PC-9 (cell line): ENCODE measurements around the gene STRIT1. TPM values are rescaled to one million over a fixed set of nuclear protein-coding genes. Genes with fewer than 3 reads are reported as not detected.
"Not testable (repeated sequence)": the region's sequence is repeated elsewhere in the genome, so short reads cannot be mapped to it uniquely, and the experiment has no call there.

Experiments
- BruUV-seq: library from RNA; stranded (reverse); fragments of 400-500 nt; replicated peaks from 2 replicates; lab custom pipeline; 2021; lab: Mats Ljungman, UMichigan
- CTCF ChIA-PET: fragments of 300-600 bp; sonication (Branson Sonifier 250); formaldehyde crosslinking; loops from one replicate; lab custom pipeline; 2022; ENCODE audit warnings: antibody characterized with exemption; lab: Charles Lee
- POLR2A ChIA-PET: fragments of 300-600 bp; sonication (Branson Sonifier 250); formaldehyde crosslinking; loops from one replicate; lab custom pipeline; 2022; ENCODE audit warnings: antibody characterized with exemption; ENCODE audit not compliant: unreplicated experiment; lab: Charles Lee
- DNase-seq, 2 experiments: peaks; one replicate each; pipeline versions ENCODE4 v3.0.0 to v3.0.0-alpha.2; 2015 to 2022; ENCODE audit warnings: mixed read lengths in 1 of 2
- H2AFZ ChIP-seq: fragments of 200-600 bp; sonication (generic); 2 replicates; pipeline ENCODE4 v1.8.1; 2017; ENCODE audit warnings: antibody characterized with exemption
- H3F3A ChIP-seq: fragments of 200-600 bp; sonication (generic); 2 replicates; pipeline ENCODE4 v1.8.1; 2017; ENCODE audit warnings: antibody characterized with exemption, mild to moderate bottlenecking, low read depth; ENCODE audit not compliant: insufficient read depth
- H3K27ac ChIP-seq: fragments of 200-600 bp; sonication (generic); 2 replicates; pipeline ENCODE4 v1.6.1; 2016; ENCODE audit warnings: mixed run types
- H3K27me3 ChIP-seq: fragments of 200-600 bp; sonication (generic); 2 replicates; pipeline ENCODE4 v1.6.1; 2016; ENCODE audit warnings: low read depth, mixed run types; ENCODE audit not compliant: insufficient read depth
- H3K36me3 ChIP-seq: fragments of 200-600 bp; sonication (generic); 2 replicates; pipeline ENCODE4 v1.6.1; 2016; ENCODE audit warnings: low read depth, mixed run types
- H3K4me1 ChIP-seq: fragments of 200-600 bp; sonication (generic); replicated peaks from 2 replicates; pipeline ENCODE4 v1.6.1; 2016; ENCODE audit warnings: mixed run types; ENCODE audit not compliant: insufficient read depth
- H3K4me2 ChIP-seq: fragments of 200-600 bp; sonication (generic); 2 replicates; pipeline ENCODE4 v1.6.1; 2017; ENCODE audit warnings: mixed run types
- H3K4me3 ChIP-seq: fragments of 200-600 bp; sonication (generic); 2 replicates; pipeline ENCODE4 v1.6.1; 2016; ENCODE audit warnings: mixed run types
- H3K79me2 ChIP-seq: fragments of 200-600 bp; sonication (generic); 2 replicates; pipeline ENCODE4 v1.6.1; 2017; ENCODE audit warnings: low read depth, mixed run types
- H3K9me2 ChIP-seq: fragments of 200-600 bp; sonication (generic); 2 replicates; pipeline ENCODE4 v1.8.1; 2017; ENCODE audit warnings: mild to moderate bottlenecking; ENCODE audit not compliant: insufficient read depth
- H3K9me3 ChIP-seq: fragments of 200-600 bp; sonication (generic); 2 replicates; pipeline ENCODE4 v1.8.1; 2016; ENCODE audit warnings: low read depth; ENCODE audit not compliant: insufficient read depth
- H4K20me1 ChIP-seq: fragments of 200-600 bp; sonication (generic); 2 replicates; pipeline ENCODE4 v1.8.1; 2017; ENCODE audit not compliant: insufficient read depth
- EZH2 ChIP-seq: fragments of 200-600 bp; sonication (generic); IDR thresholded peaks from 2 replicates; pipeline ENCODE4 v1.8.0; 2017; ENCODE audit warnings: antibody characterized with exemption, low read depth
- intact Hi-C: fragments of 100-400 bp; cut with micrococcal nuclease; formaldehyde crosslinking; loops from one replicate; pipeline ENCODE4 v1.10.0; 2022; ENCODE audit not compliant: unreplicated experiment
- total RNA-seq: library from RNA; stranded (reverse); gene quantifications from 2 replicates; pipeline ENCODE4 v1.2.3, GENCODE V29; 2021
- TF ChIP-seq, protein P1 (sequence below): fragments of 200-600 bp; sonication (generic); conservative IDR thresholded peaks from 2 replicates; pipeline ENCODE4 v1.6.1; 2017; ENCODE audit warnings: mixed run types, antibody characterized with exemption, mild to moderate bottlenecking, moderate library complexity

Gene STRIT1
- total RNA-seq, 1 experiment from 2014 or later = not detected

DNA sequence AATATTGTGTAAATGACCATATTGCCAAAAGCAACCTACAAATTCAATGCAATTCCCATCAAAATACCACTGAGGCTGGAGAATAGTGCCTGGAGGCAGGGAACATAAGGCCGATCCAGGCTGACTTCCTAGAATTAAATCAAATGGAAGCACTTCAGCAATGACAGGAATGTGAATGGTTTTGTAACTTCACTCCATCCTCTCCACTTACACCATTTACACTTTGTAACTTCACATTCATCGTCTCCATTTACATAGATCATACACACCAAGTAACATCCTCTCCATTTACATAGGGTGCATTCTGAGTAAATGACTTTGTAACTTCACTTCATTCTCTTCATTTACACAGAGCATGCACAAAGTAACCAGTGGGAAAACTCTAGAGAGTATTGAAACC, 11.6 kb downstream of the STRIT1 start:
- Histone ChIP-seq H3K27me3 (no peaks in the 10 kb centered on the region), H2AFZ (no peak overlapping the region), H3K36me3 (no peaks in the 10 kb centered on the region), H3K9me3 (0 out of 2 replicates have a peak, but pooled peaks cover 2% of the 10 kb centered on the region), H3F3A (no peaks in the 10 kb centered on the region), H3K4me1 (peaks cover 20% of the 10 kb centered on the region), H3K79me2 (no peaks in the 10 kb centered on the region), H3K4me2 (no peak overlapping the region), H4K20me1 (no peaks in the 10 kb centered on the region), H3K27ac (no peak overlapping the region), H3K4me3 (no peak overlapping the region), H3K9me2 (no peaks in the 10 kb centered on the region)
- intact Hi-C loops = no loop called here
- BruUV-seq = no TSS peak
- CTCF ChIA-PET = no interaction called here
- no peak for TF ChIP-seq EZH2
- TF ChIP-seq, protein P1, sequence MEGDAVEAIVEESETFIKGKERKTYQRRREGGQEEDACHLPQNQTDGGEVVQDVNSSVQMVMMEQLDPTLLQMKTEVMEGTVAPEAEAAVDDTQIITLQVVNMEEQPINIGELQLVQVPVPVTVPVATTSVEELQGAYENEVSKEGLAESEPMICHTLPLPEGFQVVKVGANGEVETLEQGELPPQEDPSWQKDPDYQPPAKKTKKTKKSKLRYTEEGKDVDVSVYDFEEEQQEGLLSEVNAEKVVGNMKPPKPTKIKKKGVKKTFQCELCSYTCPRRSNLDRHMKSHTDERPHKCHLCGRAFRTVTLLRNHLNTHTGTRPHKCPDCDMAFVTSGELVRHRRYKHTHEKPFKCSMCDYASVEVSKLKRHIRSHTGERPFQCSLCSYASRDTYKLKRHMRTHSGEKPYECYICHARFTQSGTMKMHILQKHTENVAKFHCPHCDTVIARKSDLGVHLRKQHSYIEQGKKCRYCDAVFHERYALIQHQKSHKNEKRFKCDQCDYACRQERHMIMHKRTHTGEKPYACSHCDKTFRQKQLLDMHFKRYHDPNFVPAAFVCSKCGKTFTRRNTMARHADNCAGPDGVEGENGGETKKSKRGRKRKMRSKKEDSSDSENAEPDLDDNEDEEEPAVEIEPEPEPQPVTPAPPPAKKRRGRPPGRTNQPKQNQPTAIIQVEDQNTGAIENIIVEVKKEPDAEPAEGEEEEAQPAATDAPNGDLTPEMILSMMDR = no peak
- POLR2A ChIA-PET = no interaction called here
- no peak for DNase-seq

DNA sequence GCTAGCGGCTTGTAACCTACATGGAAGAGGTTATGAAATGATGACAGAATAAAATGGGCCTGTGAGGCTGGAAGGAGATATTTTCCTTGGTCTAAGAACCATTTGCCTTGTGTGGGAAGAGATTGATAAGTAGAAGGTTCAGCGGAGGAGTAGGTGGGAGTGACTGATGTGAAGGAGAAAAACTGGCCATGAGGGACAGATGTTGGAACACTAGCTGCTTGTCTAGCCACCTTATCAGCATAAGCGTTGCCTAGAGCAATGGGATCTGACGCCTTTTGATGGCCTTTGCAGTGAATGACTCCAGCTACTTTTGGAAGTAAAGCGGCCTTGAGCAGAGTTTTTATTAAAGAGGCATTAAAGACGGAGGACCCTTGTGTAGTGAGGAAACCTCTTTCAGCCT, 17.4 kb downstream of the STRIT1 start:
- intact Hi-C loops, H3K27me3 ChIP-seq, H3K9me2 ChIP-seq, CTCF ChIA-PET, H3K27ac ChIP-seq, H2AFZ ChIP-seq, H3K36me3 ChIP-seq, H3K9me3 ChIP-seq, H3K79me2 ChIP-seq, H3K4me2 ChIP-seq, H3K4me3 ChIP-seq, H3F3A ChIP-seq, H4K20me1 ChIP-seq, DNase-seq, POLR2A ChIA-PET, BruUV-seq: not testable (repeated sequence)
- peaks cover 12% of the 10 kb centered on the region for H3K4me1 ChIP-seq

DNA sequence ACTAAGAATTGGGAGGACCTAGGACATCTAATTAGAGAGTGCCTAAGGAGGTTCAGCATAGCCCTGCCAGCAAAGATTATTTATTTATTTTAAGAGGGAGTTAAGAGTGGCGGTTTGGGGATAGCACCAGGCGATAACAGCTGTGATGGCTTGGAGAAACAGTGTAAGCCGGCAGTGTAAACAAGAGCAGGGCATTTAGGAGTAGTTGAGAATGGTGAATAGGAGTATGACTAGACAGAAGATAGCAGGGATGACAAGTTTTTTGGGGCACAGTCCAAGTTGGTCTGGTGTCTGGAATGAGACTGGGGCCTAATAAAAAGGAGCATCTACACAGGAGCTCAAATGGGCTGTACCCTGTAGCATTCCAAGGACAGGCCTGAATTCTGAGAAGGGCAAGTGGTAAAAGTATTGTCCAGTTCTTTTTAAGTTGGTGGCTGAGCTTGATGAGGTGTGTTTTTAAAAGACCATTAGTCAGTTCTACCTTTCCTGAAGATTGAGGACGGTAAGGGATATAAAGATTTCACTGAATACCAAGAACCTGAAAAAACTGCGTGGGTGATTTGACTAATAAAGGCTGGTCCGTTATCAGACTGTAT, 18.2 kb downstream of the STRIT1 start:
- H4K20me1 ChIP-seq, H3K27ac ChIP-seq, H3K9me3 ChIP-seq, H2AFZ ChIP-seq, POLR2A ChIA-PET, H3K4me2 ChIP-seq, CTCF ChIA-PET, DNase-seq, H3K79me2 ChIP-seq, BruUV-seq, H3K4me3 ChIP-seq, H3K27me3 ChIP-seq, H3K9me2 ChIP-seq, H3K36me3 ChIP-seq, intact Hi-C loops: not testable (repeated sequence)
- peaks cover 14% of the 10 kb centered on the region for H3F3A ChIP-seq
- H3K4me1 ChIP-seq = peaks cover 20% of the 10 kb centered on the region

DNA sequence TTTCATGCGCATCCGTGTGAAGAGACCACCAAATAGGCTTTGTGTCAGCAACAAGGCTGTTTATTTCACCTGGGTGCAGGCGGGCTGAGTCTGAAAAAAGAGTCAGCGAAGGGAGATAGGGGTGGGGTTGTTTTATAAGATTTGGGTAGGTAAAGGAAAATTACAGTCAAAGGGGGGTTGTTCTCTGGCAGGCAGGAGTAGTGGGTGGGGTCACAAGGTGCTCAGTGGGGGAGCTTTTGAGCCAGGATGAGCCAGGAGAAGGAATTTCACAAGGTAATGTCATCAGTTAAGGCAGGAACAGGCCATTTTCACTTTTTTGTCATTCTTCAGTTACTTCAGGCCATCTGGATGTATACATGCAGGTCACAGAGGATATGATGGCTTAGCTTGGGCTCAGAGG, 19.0 kb downstream of the STRIT1 start:
- POLR2A ChIA-PET, DNase-seq, H3K79me2 ChIP-seq, H3K9me3 ChIP-seq, H4K20me1 ChIP-seq, H3K4me3 ChIP-seq, BruUV-seq, H3K27me3 ChIP-seq, H3K36me3 ChIP-seq, H3K27ac ChIP-seq, intact Hi-C loops, H2AFZ ChIP-seq, H3K4me2 ChIP-seq, CTCF ChIA-PET, H3K9me2 ChIP-seq: not testable (repeated sequence)
- Histone ChIP-seq H3K4me1 (peaks cover 28% of the 10 kb centered on the region), H3F3A (peaks cover 20% of the 10 kb centered on the region)
